ENCODE results near the gene PIGB.

DNA sequence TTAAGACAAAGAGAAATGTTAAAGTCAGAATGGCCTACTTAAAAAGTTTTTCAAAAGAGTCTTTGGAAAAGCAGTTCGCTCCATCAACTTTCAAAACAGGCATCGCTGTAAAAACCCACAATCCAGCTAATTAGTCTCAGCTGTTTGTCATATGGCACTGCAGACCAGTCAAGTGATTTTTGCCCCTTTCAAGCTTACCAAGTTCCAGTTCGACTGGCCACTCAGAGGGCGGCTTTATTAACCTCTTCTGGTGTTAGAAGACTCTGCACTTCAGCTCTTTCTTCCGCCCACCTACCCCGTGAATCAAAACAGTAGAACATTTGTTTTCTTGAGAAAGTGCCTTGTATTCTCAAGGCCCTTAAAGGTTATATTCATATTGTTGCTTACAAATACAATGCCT, 48.7 kb upstream of the PIGB start:
- no peak for TF ChIP-seq CTCF (IDR thresholded peaks at IDR 0.05; ENCODE audit: low read depth, low read length)
- TF ChIP-seq EZH2phosphoT487 (IDR thresholded peaks at IDR 0.05; ENCODE audit: low read depth) = no peak
